A549 (cell line): Measurements from ENCODE around the gene CCT5.

Experiments used
- BCL3 ChIP-seq: fragments of >200 bp; sonication (Bioruptor Twin); formaldehyde crosslinking; IDR thresholded peaks from 3 replicates; pipeline ENCODE4 v1.6.1; 2016
- CTCF ChIP-seq: fragments of >200 bp; sonication (Bioruptor Twin); formaldehyde crosslinking; IDR thresholded peaks from 3 replicates; pipeline ENCODE4 v1.5.1; 2016
- HMGXB4 ChIP-seq: fragments of 250-450 bp; sonication (Bioruptor Pico); IDR thresholded peaks from 2 replicates; pipeline ENCODE4 v1.5.0; 2021; ENCODE audit warnings: mild to moderate bottlenecking, moderate library complexity, borderline replicate concordance
- POLR2A ChIP-seq: IDR thresholded peaks from 2 replicates; pipeline ENCODE4 v1.6.1; 2012; ENCODE audit warnings: mild to moderate bottlenecking, low read length
- RAD21 ChIP-seq, 2 experiments: fragments of >200 bp in 1 of 2; sonication (Bioruptor Twin) in 1 of 2; formaldehyde crosslinking in 1 of 2; IDR thresholded peaks in 1 of 2; conservative IDR thresholded peaks in 1 of 2; 2 replicates in 1 of 2; 3 replicates in 1 of 2; pipeline ENCODE4 v1.6.1; 2012 to 2018; ENCODE audit warnings: inconsistent platforms in 1 of 2
- RCOR1 ChIP-seq: fragments of 150-350 bp; IDR thresholded peaks from 2 replicates; pipeline ENCODE4 v1.6.1; 2014; ENCODE audit warnings: antibody characterized with exemption, low read length, low read depth
- REST ChIP-seq: fragments of 200-600 bp; sonication (generic); IDR thresholded peaks from 2 replicates; pipeline ENCODE4 v1.6.1; 2016; ENCODE audit warnings: antibody characterized with exemption, mild to moderate bottlenecking, moderate library complexity

GRCh38 chr5:10283927-10284635 lies 34.0 kb downstream of the CCT5 start:
- TF ChIP-seq RCOR1 (no peak), CTCF (peak; percentile 87), RAD21 (conservative IDR thresholded peaks at IDR 0.05 in 1 of 2, IDR thresholded peaks at IDR 0.05 in 1 of 2) (peak; percentile 87 to 89), POLR2A (no peak), BCL3 (no peak), REST (no peak), HMGXB4 (no peak)
